HL-60 (cell line): ENCODE measurements around the gene RNLS.

Experiments
- CTCF ChIP-seq: IDR thresholded peaks from one replicate; pipeline ENCODE4 v1.5.1; 2011; ENCODE audit warnings: low read length, control low read depth, inconsistent platforms; ENCODE audit not compliant: insufficient read depth
- GABPA ChIP-seq: IDR thresholded peaks from 2 replicates; pipeline ENCODE4 v1.6.1; 2012; ENCODE audit warnings: low read depth
- POLR2AphosphoS5 ChIP-seq: IDR thresholded peaks from 2 replicates; pipeline ENCODE4 v1.6.1; 2012; ENCODE audit warnings: low read depth
- REST ChIP-seq: IDR thresholded peaks from 2 replicates; pipeline ENCODE4 v1.6.1; 2012; ENCODE audit warnings: low read depth; ENCODE audit not compliant: insufficient replicate concordance
- SPI1 ChIP-seq: IDR thresholded peaks from 2 replicates; pipeline ENCODE4 v1.6.1; 2012; ENCODE audit warnings: low read depth, mild to moderate bottlenecking, borderline replicate concordance

GRCh38 chr10:88289342-88289741, 293.8 kb downstream of the RNLS start:
- no peak for TF ChIP-seq POLR2AphosphoS5
- no peak for TF ChIP-seq CTCF
- no peak for TF ChIP-seq REST
- no peak for TF ChIP-seq SPI1
- TF ChIP-seq GABPA = no peak
